Measurements from ENCODE around the gene ABHD15. TPM values are rescaled to one million over a fixed set of nuclear protein-coding genes. Genes with fewer than 3 reads are reported as not detected.

ABHD15 gene, protein sequence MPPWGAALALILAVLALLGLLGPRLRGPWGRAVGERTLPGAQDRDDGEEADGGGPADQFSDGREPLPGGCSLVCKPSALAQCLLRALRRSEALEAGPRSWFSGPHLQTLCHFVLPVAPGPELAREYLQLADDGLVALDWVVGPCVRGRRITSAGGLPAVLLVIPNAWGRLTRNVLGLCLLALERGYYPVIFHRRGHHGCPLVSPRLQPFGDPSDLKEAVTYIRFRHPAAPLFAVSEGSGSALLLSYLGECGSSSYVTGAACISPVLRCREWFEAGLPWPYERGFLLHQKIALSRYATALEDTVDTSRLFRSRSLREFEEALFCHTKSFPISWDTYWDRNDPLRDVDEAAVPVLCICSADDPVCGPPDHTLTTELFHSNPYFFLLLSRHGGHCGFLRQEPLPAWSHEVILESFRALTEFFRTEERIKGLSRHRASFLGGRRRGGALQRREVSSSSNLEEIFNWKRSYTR
- polyA plus RNA-seq, result 0.14 and 0.21 TPM in 2 replicates
- 0.24 and 0.46 TPM in 2 replicates for polyA minus RNA-seq

GRCh38 chr17:29566473-29567303 is at the start of gene ABHD15:
TSS of gene ABHD15 (minus strand) at chr17:29567037. CDS start at chr17:29566966, 71 bp downstream.
- Histone ChIP-seq H3K79me2 (replicated peaks; ENCODE audit: insufficient read depth, low read length) (no peaks in the 10 kb centered on the region), H3K4me2 (ENCODE audit: low read length) (peak within 1 kb of the TSS; percentile 58), H3K27me3 (ENCODE audit: insufficient read depth, low read depth, low read length) (peaks cover 44% of the 10 kb centered on the region), H3K9ac (ENCODE audit: low read length) (peak within 1 kb of the TSS; percentile 34), H3K9me2 (ENCODE audit: insufficient read depth, low read length) (no peaks in the 10 kb centered on the region), H3K9me3 (ENCODE audit: low read length) (no peaks in the 10 kb centered on the region), H3K4me3 (ENCODE audit: low read length) (peak within 1 kb of the TSS; percentile 84), H4K20me1 (ENCODE audit: insufficient read depth) (no peaks in the 10 kb centered on the region), H3F3A (ENCODE audit: insufficient read depth, low read length, poor library complexity, severe bottlenecking) (no peaks in the 10 kb centered on the region), H2AFZ (ENCODE audit: low read depth, low read length) (no peak within 1 kb of the TSS), H3K36me3 (ENCODE audit: insufficient read depth, low read length) (no peaks in the 10 kb centered on the region), H3K27ac (ENCODE audit: low read length) (no peak within 1 kb of the TSS)
- TF ChIP-seq EZH2 (IDR thresholded peaks at IDR 0.05; ENCODE audit: borderline replicate concordance, insufficient read depth, low read length, poor library complexity, severe bottlenecking) (no peak), TAF1 (IDR thresholded peaks at IDR 0.05; ENCODE audit: low read depth) (no peak), RAD21 (conservative IDR thresholded peaks at IDR 0.05) (no peak), MXI1 (conservative IDR thresholded peaks at IDR 0.05; ENCODE audit: poor library complexity, severe bottlenecking) (no peak), EP300 (conservative IDR thresholded peaks at IDR 0.05; ENCODE audit: poor library complexity, severe bottlenecking) (no peak), CTCF (IDR thresholded peaks at IDR 0.05; ENCODE audit: poor library complexity, severe bottlenecking) (no peak), POLR2AphosphoS5 (IDR thresholded peaks at IDR 0.05) (no peak), SMC3 (conservative IDR thresholded peaks at IDR 0.05; ENCODE audit: poor library complexity) (no peak)
- TF ChIP-seq, protein P1, sequence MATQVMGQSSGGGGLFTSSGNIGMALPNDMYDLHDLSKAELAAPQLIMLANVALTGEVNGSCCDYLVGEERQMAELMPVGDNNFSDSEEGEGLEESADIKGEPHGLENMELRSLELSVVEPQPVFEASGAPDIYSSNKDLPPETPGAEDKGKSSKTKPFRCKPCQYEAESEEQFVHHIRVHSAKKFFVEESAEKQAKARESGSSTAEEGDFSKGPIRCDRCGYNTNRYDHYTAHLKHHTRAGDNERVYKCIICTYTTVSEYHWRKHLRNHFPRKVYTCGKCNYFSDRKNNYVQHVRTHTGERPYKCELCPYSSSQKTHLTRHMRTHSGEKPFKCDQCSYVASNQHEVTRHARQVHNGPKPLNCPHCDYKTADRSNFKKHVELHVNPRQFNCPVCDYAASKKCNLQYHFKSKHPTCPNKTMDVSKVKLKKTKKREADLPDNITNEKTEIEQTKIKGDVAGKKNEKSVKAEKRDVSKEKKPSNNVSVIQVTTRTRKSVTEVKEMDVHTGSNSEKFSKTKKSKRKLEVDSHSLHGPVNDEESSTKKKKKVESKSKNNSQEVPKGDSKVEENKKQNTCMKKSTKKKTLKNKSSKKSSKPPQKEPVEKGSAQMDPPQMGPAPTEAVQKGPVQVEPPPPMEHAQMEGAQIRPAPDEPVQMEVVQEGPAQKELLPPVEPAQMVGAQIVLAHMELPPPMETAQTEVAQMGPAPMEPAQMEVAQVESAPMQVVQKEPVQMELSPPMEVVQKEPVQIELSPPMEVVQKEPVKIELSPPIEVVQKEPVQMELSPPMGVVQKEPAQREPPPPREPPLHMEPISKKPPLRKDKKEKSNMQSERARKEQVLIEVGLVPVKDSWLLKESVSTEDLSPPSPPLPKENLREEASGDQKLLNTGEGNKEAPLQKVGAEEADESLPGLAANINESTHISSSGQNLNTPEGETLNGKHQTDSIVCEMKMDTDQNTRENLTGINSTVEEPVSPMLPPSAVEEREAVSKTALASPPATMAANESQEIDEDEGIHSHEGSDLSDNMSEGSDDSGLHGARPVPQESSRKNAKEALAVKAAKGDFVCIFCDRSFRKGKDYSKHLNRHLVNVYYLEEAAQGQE (IDR thresholded peaks at IDR 0.05; ENCODE audit: borderline replicate concordance), result no peak
